ENCODE results near the gene ATRN.

Gene ATRN

GRCh38 chr20:3502878-3503277 lies 32.1 kb downstream of the ATRN start:
- Histone ChIP-seq H3K4me1 (ENCODE audit: control insufficient read depth, insufficient read depth, low read length) (no peaks in the 10 kb centered on the region), H3K9me3 (ENCODE audit: control insufficient read depth, insufficient read depth, low read depth, low read length) (no peaks in the 10 kb centered on the region), H3K27ac (ENCODE audit: extremely low read depth, low read depth, low read length) (no peak overlapping the region), H3K4me3 (ENCODE audit: low read depth, low read length) (no peak overlapping the region), H3K36me3 (ENCODE audit: control insufficient read depth in 2 of 2, insufficient read depth in 1 of 2, low read length in 2 of 2) (no peaks in the 10 kb centered on the region)
- TF ChIP-seq ZBTB48 (tag by site-specific recombination; IDR thresholded peaks at IDR 0.05): no peak
- TF ChIP-seq SCRT1 (tag by site-specific recombination; IDR thresholded peaks at IDR 0.05; ENCODE audit: borderline replicate concordance): no peak
- no peak for TF ChIP-seq ZNF791 (tag by site-specific recombination; IDR thresholded peaks at IDR 0.05)
- CTCF ChIA-PET: no interaction called here
- POLR2A ChIA-PET: interaction anchor here (0.6 kb wide), 1 partner anchor 283 kb away, joined by 4 read pairs; no protein-coding TSS in a partner anchor

GRCh38 chr20:3505148-3505547 lies 34.3 kb downstream of the ATRN start:
- H3K9me3 ChIP-seq (ENCODE audit: control insufficient read depth, insufficient read depth, low read depth, low read length): no peaks in the 10 kb centered on the region
- no peak overlapping the region for H3K4me3 ChIP-seq (ENCODE audit: low read depth, low read length)
- no peak for TF ChIP-seq ELK4 (IDR thresholded peaks at IDR 0.05; ENCODE audit: borderline replicate concordance, low read depth, low read length)
- POLR2A ChIA-PET: no interaction called here
- CTCF ChIA-PET: interaction anchor here (0.6 kb wide), 1 partner anchor 1546 kb away, joined by 3 read pairs; no protein-coding TSS in a partner anchor
- H3K4me1 ChIP-seq (ENCODE audit: control insufficient read depth, insufficient read depth, low read length): peaks cover 1% of the 10 kb centered on the region; the same call in 1 of the 2 replicates
- H3K36me3 ChIP-seq (ENCODE audit: control insufficient read depth in 2 of 2, insufficient read depth in 1 of 2, low read length in 2 of 2): no peaks in the 10 kb centered on the region; a peak in 1 of 3 replicates
- H3K27ac ChIP-seq (ENCODE audit: extremely low read depth, low read depth, low read length): no peak overlapping the region

- no peak for TF ChIP-seq KLF16 (tag by site-specific recombination; IDR thresholded peaks at IDR 0.05)
- TF ChIP-seq ZNF544 (tag by site-specific recombination; IDR thresholded peaks at IDR 0.05): no peak
- TF ChIP-seq ZBTB20 (tag by site-specific recombination; IDR thresholded peaks at IDR 0.05): no peak
- TF ChIP-seq ZSCAN4 (tag by site-specific recombination; IDR thresholded peaks at IDR 0.05): no peak
- TF ChIP-seq ZXDB (tag by site-specific recombination; IDR thresholded peaks at IDR 0.05): no peak
- TF ChIP-seq ZIC2 (tag by site-specific recombination; IDR thresholded peaks at IDR 0.05): no peak
- no peak for TF ChIP-seq KLF7 (tag by site-specific recombination; IDR thresholded peaks at IDR 0.05; ENCODE audit: borderline replicate concordance)
- no peak for TF ChIP-seq GLI4 (tag by site-specific recombination; IDR thresholded peaks at IDR 0.05)
- no peak for TF ChIP-seq ZNF645 (tag by site-specific recombination; IDR thresholded peaks at IDR 0.05)
- TF ChIP-seq ZNF777 (tag by site-specific recombination; IDR thresholded peaks at IDR 0.05; ENCODE audit: borderline replicate concordance): no peak
- TF ChIP-seq SP7 (tag by site-specific recombination; IDR thresholded peaks at IDR 0.05): no peak
- TF ChIP-seq SCRT2 (tag by site-specific recombination; IDR thresholded peaks at IDR 0.05): no peak
- TF ChIP-seq ZFHX2 (tag by site-specific recombination; conservative IDR thresholded peaks at IDR 0.05): no peak
- TF ChIP-seq ZNF514 (tag by site-specific recombination; IDR thresholded peaks at IDR 0.05): no peak
- H3K4me1 ChIP-seq (ENCODE audit: control insufficient read depth, insufficient read depth, low read length): peaks cover 3% of the 10 kb centered on the region; the same call in 1 of the 2 replicates
- no peaks in the 10 kb centered on the region; a peak in 1 of 3 replicates for H3K36me3 ChIP-seq (ENCODE audit: control insufficient read depth in 2 of 2, insufficient read depth in 1 of 2, low read length in 2 of 2)
- POLR2A ChIA-PET: no interaction called here
- no peak overlapping the region for H3K4me3 ChIP-seq (ENCODE audit: low read depth, low read length)
- no peak overlapping the region for H3K27ac ChIP-seq (ENCODE audit: extremely low read depth, low read depth, low read length)
- H3K9me3 ChIP-seq (ENCODE audit: control insufficient read depth, insufficient read depth, low read depth, low read length): no peaks in the 10 kb centered on the region
- CTCF ChIA-PET: interaction anchor here (0.7 kb wide), 1 partner anchor 464 kb away, joined by 3 read pairs; no protein-coding TSS in a partner anchor
Measured at GRCh38 chr20:3509064-3509463, 38.2 kb downstream of the ATRN start.
